CD4-positive, CD25-positive, alpha-beta regulatory T cell (primary cell): ENCODE results near the gene STOM. TPM values are rescaled to one million over a fixed set of nuclear protein-coding genes. Genes with fewer than 3 reads are reported as not detected.
"Not testable (repeated sequence)": the region's sequence is repeated elsewhere in the genome, so short reads cannot be mapped to it uniquely, and the experiment has no call there.

ENCODE experiments used
- ATAC-seq, 2 donors: fragments of 150-1000 bp; cut with Tn5 transposase; one replicate each; pipeline ENCODE4 v1.10.0; 2021; ENCODE audit warnings: low read depth in 2 of 2, moderate number of reproducible peaks in 2 of 2, moderate library complexity in 1 of 2
- DNase-seq, 3 donors: peaks; one replicate each; pipeline versions ENCODE4 v3.0.0 to v3.0.0-alpha.2; 2012 to 2022; ENCODE audit warnings: mixed read lengths in 1 of 3
- H3K27ac ChIP-seq: one replicate; pipeline ENCODE4 v1.7.0; 2013; ENCODE audit warnings: mild to moderate bottlenecking, low read length; ENCODE audit not compliant: insufficient read depth, poor library complexity, severe bottlenecking
- H3K27me3 ChIP-seq: one replicate; pipeline ENCODE4 v1.7.0; 2013; ENCODE audit warnings: low read length; ENCODE audit not compliant: control insufficient read depth, insufficient read depth
- H3K36me3 ChIP-seq: one replicate; pipeline ENCODE4 v1.7.0; 2013; ENCODE audit warnings: mild to moderate bottlenecking, low read length, moderate library complexity; ENCODE audit not compliant: control insufficient read depth, insufficient read depth
- H3K4me1 ChIP-seq: 2 replicates; pipeline ENCODE4 v1.7.0; 2013; ENCODE audit warnings: mild to moderate bottlenecking, low read length; ENCODE audit not compliant: insufficient read depth, control insufficient read depth, poor library complexity, severe bottlenecking
- H3K4me3 ChIP-seq: one replicate; pipeline ENCODE4 v1.7.0; 2013; ENCODE audit warnings: low read depth, mild to moderate bottlenecking, low read length, moderate library complexity
- H3K9me3 ChIP-seq, 2 experiments: 1 replicate in 1 of 2; 2 replicates in 1 of 2; pipeline ENCODE4 v1.7.0; 2013; ENCODE audit warnings: low read length in 2 of 2, mild to moderate bottlenecking in 1 of 2, moderate library complexity in 1 of 2; ENCODE audit not compliant: control insufficient read depth in 2 of 2
- H3K27ac Mint-ChIP-seq, 3 donors: one replicate each; pipeline ENCODE4 v1.8.0; 2020 to 2022; ENCODE audit warnings: mild to moderate bottlenecking in 3 of 3, mixed read lengths in 3 of 3, moderate library complexity in 2 of 3
- H3K27me3 Mint-ChIP-seq: one replicate; pipeline ENCODE4 v1.8.0; 2022; ENCODE audit warnings: mild to moderate bottlenecking, mixed read lengths
- H3K36me3 Mint-ChIP-seq: one replicate; pipeline ENCODE4 v1.8.0; 2020; ENCODE audit warnings: mixed read lengths
- H3K4me1 Mint-ChIP-seq, 4 donors: one replicate each; pipeline ENCODE4 v1.8.0; 2020 to 2022; ENCODE audit warnings: mixed read lengths in 4 of 4, mild to moderate bottlenecking in 1 of 4
- H3K4me3 Mint-ChIP-seq, 4 donors: one replicate each; pipeline ENCODE4 v1.8.0; 2020 to 2022; ENCODE audit warnings: mild to moderate bottlenecking in 4 of 4, mixed read lengths in 4 of 4, moderate library complexity in 3 of 4
- H3K9me3 Mint-ChIP-seq, 7 donors: one replicate each; pipeline ENCODE4 v1.8.0; 2020 to 2022; ENCODE audit warnings: mixed read lengths in 7 of 7, mild to moderate bottlenecking in 3 of 7, moderate library complexity in 2 of 7
- polyA plus RNA-seq, 4 donors: library from polyadenylated mRNA; unstranded; fragments of 300-500 nt; fragmentation: Illumina TruSeq; gene quantifications; one replicate each; pipeline ENCODE4 v1.2.3, GENCODE V29; 2021
- total RNA-seq: library from RNA; stranded (reverse); gene quantifications from one replicate; pipeline ENCODE4 v1.2.3, GENCODE V29; 2022

STOM gene
- total and polyA plus RNA-seq, 5 donors from 2014 or later: 22.3 to 29.9 (median 24.1) TPM

DNA sequence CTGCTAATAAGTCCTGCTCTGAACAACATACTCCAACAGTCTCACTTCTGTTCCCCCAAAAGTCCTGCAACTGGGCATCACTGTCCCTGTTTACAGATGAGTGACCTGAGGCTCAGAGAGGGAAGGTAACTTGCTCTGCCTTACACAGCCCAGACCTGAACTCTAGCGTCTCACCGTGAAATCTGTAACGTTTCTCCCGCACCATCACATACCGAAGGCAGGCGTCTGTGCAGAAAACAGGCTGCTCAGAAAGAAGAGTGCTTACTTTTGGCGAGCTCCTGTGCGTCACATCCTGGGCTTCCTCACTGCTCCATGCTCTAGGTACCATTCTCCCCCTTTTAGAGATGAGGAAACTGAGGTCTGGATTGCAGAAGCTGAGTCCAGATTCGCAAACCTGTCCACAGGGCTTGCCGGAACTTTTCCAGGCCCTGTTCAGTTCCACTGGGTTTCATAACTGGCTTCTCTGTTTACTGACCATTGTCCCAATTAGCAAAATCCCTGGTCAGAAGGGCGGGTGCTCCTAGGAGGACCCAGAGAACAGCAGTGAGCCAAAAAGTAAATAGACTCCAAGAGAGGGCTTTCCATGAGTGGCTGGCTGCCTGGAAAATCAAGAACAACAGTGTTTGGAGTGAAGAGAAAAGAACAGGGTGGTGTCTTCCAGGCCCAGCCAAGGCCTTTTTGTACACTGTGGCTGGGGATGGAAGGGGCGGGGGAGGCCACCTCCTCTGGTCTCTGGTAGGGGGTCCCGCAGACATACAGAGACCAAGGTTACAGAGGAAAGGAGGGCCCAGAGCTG is 75.0 kb downstream of the STOM start:
- ATAC-seq (no peak), DNase-seq (no peak)
- H3K27me3 Mint-ChIP-seq: peaks cover 12% of the 10 kb centered on the region
- Histone ChIP-seq H3K4me1 (peaks cover 4% of the 10 kb centered on the region), H3K27me3 (no peaks in the 10 kb centered on the region), H3K36me3 (no peaks in the 10 kb centered on the region), H3K4me3 (no peak overlapping the region), H3K9me3 (no peaks in the 10 kb centered on the region), H3K27ac (no peak overlapping the region)
- peaks cover 0 to 2% (median 0%) of the 10 kb centered on the region in 7 donors for H3K9me3 Mint-ChIP-seq
- peaks cover 2% of the 10 kb centered on the region for H3K36me3 Mint-ChIP-seq
- H3K27ac Mint-ChIP-seq: no peak overlapping the region
- H3K4me1 Mint-ChIP-seq: peaks cover 0 to 13% (median 3%) of the 10 kb centered on the region in 4 donors
- no peak overlapping the region for H3K4me3 Mint-ChIP-seq

- H3K36me3 ChIP-seq: no peaks in the 10 kb centered on the region
- Mint-ChIP-seq H3K27ac (no peak overlapping the region), H3K9me3 (peaks cover 0 to 2% (median 0%) of the 10 kb centered on the region in 7 donors), H3K36me3 (no peaks in the 10 kb centered on the region), H3K4me3 (no peak overlapping the region), H3K27me3 (peaks cover 9% of the 10 kb centered on the region), H3K4me1 (peaks cover 0 to 9% (median 2%) of the 10 kb centered on the region in 4 donors)
- H3K27me3 ChIP-seq: no peaks in the 10 kb centered on the region
- H3K9me3 ChIP-seq: no peaks in the 10 kb centered on the region
- ATAC-seq (no peak), DNase-seq (no peak)
- no peak overlapping the region for H3K27ac ChIP-seq
- H3K4me3 ChIP-seq: no peak overlapping the region
- H3K4me1 ChIP-seq: no peaks in the 10 kb centered on the region
Measured at GRCh38 chr9:121294151-121294743, 75.8 kb downstream of the STOM start.

- H3K27me3 ChIP-seq: no peaks in the 10 kb centered on the region
- Mint-ChIP-seq H3K36me3 (no peaks in the 10 kb centered on the region), H3K27ac (no peak overlapping the region)
Measured at GRCh38 chr9:121292801-121293241, 77.2 kb downstream of the STOM start.

DNA sequence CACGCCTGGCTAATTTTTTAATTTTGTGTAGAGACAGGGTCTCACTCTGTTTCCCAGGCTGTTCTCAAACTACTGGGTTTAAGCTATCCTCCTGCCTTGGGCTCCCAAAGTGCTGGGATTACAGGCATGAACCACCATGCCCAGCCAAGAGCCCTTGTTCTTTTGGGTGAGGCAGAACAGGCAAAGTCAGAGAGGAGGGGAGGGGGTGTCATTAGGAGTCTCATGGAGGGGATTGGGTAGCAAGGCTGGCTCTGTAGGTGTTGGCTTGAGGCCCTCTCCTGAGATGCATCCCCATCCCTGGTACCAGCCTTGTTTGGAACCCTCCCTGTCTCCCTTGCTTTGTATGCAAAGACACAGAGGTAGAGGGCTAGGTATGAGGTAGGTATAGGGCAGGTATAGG is 78.0 kb downstream of the STOM start:
- Histone ChIP-seq H3K9me3 (no peaks in the 10 kb centered on the region), H3K27me3 (no peaks in the 10 kb centered on the region), H3K4me3 (no peak overlapping the region), H3K27ac (no peak overlapping the region), H3K4me1 (no peaks in the 10 kb centered on the region), H3K36me3 (no peaks in the 10 kb centered on the region)
- ATAC-seq: no peak
- Mint-ChIP-seq H3K4me1 (peaks cover 0 to 2% (median 0%) of the 10 kb centered on the region in 4 donors), H3K4me3 (no peak overlapping the region), H3K27me3 (no peaks in the 10 kb centered on the region), H3K9me3 (peaks cover 0 to 2% (median 0%) of the 10 kb centered on the region in 7 donors), H3K27ac (peak overlapping the region in 1 of 3 donors; percentile 89), H3K36me3 (no peaks in the 10 kb centered on the region)
- no peak for DNase-seq

More at GRCh38 chr9:121292801-121293241, 77.2 kb downstream of the STOM start:
- Mint-ChIP-seq H3K27me3 (no peaks in the 10 kb centered on the region), H3K9me3 (peaks cover 0 to 2% (median 0%) of the 10 kb centered on the region in 7 donors), H3K4me1 (peaks cover 0 to 2% (median 0%) of the 10 kb centered on the region in 4 donors), H3K4me3 (no peak overlapping the region)
- DNase-seq: no peak
- H3K4me3 ChIP-seq: no peak overlapping the region
- no peaks in the 10 kb centered on the region for H3K36me3 ChIP-seq
- no peak overlapping the region for H3K27ac ChIP-seq
- no peaks in the 10 kb centered on the region for H3K4me1 ChIP-seq
- no peaks in the 10 kb centered on the region for H3K9me3 ChIP-seq
- no peak for ATAC-seq

DNA sequence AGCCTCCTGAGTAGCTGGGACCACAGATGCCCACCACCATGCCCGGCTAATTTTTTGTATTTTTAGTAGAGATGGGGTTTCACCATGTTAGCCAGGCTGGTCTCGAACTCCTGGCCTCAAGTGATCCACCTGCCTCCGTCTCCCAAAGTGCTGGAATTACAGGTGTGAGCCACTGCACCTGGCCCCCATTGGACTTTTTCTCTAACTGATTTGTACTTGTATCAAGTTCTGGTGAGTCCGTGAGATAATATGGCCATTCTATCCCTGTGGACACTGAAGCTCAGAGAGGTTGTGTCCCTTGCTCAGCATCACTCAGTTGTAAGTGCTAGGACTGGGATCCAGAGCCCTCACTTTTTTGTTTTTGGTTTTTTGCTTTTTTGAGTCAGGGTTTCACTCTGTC is 78.5 kb downstream of the STOM start:
- H3K27me3 ChIP-seq, DNase-seq, H3K4me1 ChIP-seq, H3K27ac ChIP-seq, H3K4me3 Mint-ChIP-seq, ATAC-seq, H3K27ac Mint-ChIP-seq, H3K36me3 Mint-ChIP-seq, H3K4me1 Mint-ChIP-seq, H3K9me3 Mint-ChIP-seq, H3K4me3 ChIP-seq, H3K27me3 Mint-ChIP-seq, H3K36me3 ChIP-seq, H3K9me3 ChIP-seq: not testable (repeated sequence)

DNA sequence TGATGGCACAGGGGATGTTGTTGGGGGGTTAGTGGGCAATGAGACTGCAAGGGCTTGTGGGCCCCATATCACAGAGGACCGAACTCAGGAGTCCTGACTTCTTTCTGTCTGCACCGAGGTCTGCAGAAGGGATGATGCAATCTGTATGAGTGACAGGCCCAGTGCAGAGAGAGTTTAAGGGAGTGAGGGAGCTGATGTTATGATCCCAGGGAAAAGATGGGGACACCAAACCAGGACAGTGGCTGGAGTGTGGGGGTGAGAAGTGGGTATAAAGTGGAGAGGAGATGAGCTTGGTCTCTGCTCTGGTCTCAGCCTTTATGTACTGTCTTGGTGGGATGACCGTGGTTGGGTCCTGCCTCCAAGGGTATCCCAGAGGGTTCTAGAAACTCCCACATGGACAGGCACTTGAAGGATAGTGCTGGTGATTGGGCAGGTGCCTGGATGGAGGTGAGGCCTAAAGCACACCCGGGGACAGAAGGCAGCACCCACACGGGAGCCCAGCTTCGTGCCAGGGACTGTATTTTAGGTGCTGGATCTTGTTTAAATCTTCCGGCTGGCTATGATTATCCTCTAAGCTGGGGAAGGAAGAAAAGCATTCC is 80.2 kb downstream of the STOM start:
- Mint-ChIP-seq H3K27ac (no peak overlapping the region), H3K4me1 (peaks cover 0 to 2% (median 0%) of the 10 kb centered on the region in 4 donors), H3K4me3 (no peak overlapping the region), H3K9me3 (peaks cover 0 to 2% (median 0%) of the 10 kb centered on the region in 7 donors), H3K27me3 (no peaks in the 10 kb centered on the region), H3K36me3 (no peaks in the 10 kb centered on the region)
- ATAC-seq: no peak
- H3K27ac ChIP-seq: no peak overlapping the region
- H3K4me1 ChIP-seq: no peaks in the 10 kb centered on the region
- no peaks in the 10 kb centered on the region for H3K36me3 ChIP-seq
- H3K4me3 ChIP-seq: no peak overlapping the region
- no peaks in the 10 kb centered on the region for H3K9me3 ChIP-seq
- H3K27me3 ChIP-seq: no peaks in the 10 kb centered on the region
- no peak for DNase-seq

DNA sequence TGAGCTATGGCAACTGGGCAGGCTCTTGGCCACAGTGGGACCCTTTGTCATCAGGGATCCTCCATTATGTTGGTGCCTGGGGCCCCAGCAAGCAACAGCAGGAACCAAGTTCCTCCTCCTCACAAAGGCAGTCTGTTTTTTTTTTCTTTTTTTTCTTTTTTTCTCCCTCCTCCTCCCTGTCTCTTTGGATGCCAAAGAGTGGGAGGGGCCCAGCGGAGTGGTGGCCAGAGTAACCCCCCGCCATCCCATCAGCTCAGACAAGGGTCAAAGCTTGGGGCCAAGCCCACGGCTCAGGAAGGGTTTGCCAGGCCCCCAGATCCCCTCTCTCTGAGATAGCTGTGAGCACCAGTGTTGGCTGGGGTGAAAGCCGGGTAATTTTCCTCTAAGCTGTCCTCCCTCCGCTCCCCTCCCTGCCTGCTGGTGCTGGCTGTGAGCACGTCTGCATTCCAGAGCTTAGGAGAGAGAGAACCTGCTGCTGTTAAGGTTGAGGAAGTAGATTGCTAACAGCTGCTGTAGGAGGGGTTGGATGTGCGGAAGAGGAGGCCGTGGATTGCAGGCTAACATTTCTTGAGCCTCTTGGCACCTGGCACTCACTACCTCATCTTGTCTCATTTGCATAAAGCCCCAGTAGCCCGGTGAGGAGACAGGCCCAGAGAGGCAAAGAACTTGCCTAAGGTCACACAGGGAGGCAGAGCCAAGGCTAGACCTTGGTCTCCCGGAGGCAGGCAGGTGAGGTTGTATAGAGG is 80.9 kb downstream of the STOM start:
- H3K27ac ChIP-seq: no peak overlapping the region
- no peak for ATAC-seq
- H3K4me3 ChIP-seq: no peak overlapping the region
- H3K27me3 Mint-ChIP-seq: no peaks in the 10 kb centered on the region
- no peak for DNase-seq
- H3K9me3 Mint-ChIP-seq: peaks cover 0 to 2% (median 0%) of the 10 kb centered on the region in 7 donors
- H3K36me3 Mint-ChIP-seq: no peaks in the 10 kb centered on the region
- no peaks in the 10 kb centered on the region for H3K9me3 ChIP-seq
- no peaks in the 10 kb centered on the region for H3K36me3 ChIP-seq
- peaks cover 0 to 2% (median 0%) of the 10 kb centered on the region in 4 donors for H3K4me1 Mint-ChIP-seq
- no peaks in the 10 kb centered on the region for H3K4me1 ChIP-seq
- no peak overlapping the region for H3K27ac Mint-ChIP-seq
- H3K27me3 ChIP-seq: no peaks in the 10 kb centered on the region
- H3K4me3 Mint-ChIP-seq: no peak overlapping the region
